ENCODE results near the gene ENC1. TPM values are rescaled to one million over a fixed set of nuclear protein-coding genes. Genes with fewer than 3 reads are reported as not detected.

The ENC1 gene
- total RNA-seq, 1 donor from 2014 or later, result 71.7 TPM

- TF ChIP-seq CTCF (IDR thresholded peaks at IDR 0.05; ENCODE audit: unreplicated experiment), result no peak
- Mint-ChIP-seq H3K4me3 (ENCODE audit: low read depth) (no peak overlapping the region), H3K36me3 (ENCODE audit: insufficient read depth) (no peaks in the 10 kb centered on the region)
These were observed 58.6 kb downstream of the ENC1 start for GRCh38 chr5:74581988-74582365.

GRCh38 chr5:74580729-74581109 lies 59.8 kb downstream of the ENC1 start:
- Mint-ChIP-seq H3K27ac (peak overlapping the region; percentile 69), H3K36me3 (ENCODE audit: insufficient read depth) (no peaks in the 10 kb centered on the region), H3K9me3 (ENCODE audit: low read depth) (no peaks in the 10 kb centered on the region), H3K4me3 (ENCODE audit: low read depth) (peak overlapping the region; percentile 3), H3K27me3 (no peaks in the 10 kb centered on the region), H3K4me1 (ENCODE audit: low read depth) (peaks cover 57% of the 10 kb centered on the region)
- no peak for DNase-seq (ENCODE audit: low spot score, unreplicated experiment)
- no peak for TF ChIP-seq CTCF (IDR thresholded peaks at IDR 0.05; ENCODE audit: unreplicated experiment)

More at GRCh38 chr5:74581988-74582365, 58.6 kb downstream of the ENC1 start:
- H3K4me1 Mint-ChIP-seq (ENCODE audit: low read depth), result peaks cover 61% of the 10 kb centered on the region
- H3K9me3 Mint-ChIP-seq (ENCODE audit: low read depth), result no peaks in the 10 kb centered on the region
- no peak for DNase-seq (ENCODE audit: low spot score, unreplicated experiment)
- H3K27ac Mint-ChIP-seq, result no peak overlapping the region
- H3K27me3 Mint-ChIP-seq, result no peaks in the 10 kb centered on the region

- Mint-ChIP-seq H3K9me3 (ENCODE audit: low read depth) (no peaks in the 10 kb centered on the region), H3K4me3 (ENCODE audit: low read depth) (no peak overlapping the region), H3K27ac (peak overlapping the region; percentile 17), H3K27me3 (no peaks in the 10 kb centered on the region), H3K36me3 (ENCODE audit: insufficient read depth) (no peaks in the 10 kb centered on the region), H3K4me1 (ENCODE audit: low read depth) (peaks cover 52% of the 10 kb centered on the region)
- no peak for TF ChIP-seq CTCF (IDR thresholded peaks at IDR 0.05; ENCODE audit: unreplicated experiment)
- DNase-seq (ENCODE audit: low spot score, unreplicated experiment), result no peak
These were observed 61.3 kb downstream of the ENC1 start for GRCh38 chr5:74579215-74579614.

GRCh38 chr5:74578356-74579044 lies 62.0 kb downstream of the ENC1 start:
- H3K27me3 Mint-ChIP-seq, result no peaks in the 10 kb centered on the region
- no peaks in the 10 kb centered on the region for H3K9me3 Mint-ChIP-seq (ENCODE audit: low read depth)
- peaks cover 49% of the 10 kb centered on the region for H3K4me1 Mint-ChIP-seq (ENCODE audit: low read depth)
- H3K4me3 Mint-ChIP-seq (ENCODE audit: low read depth), result no peak overlapping the region
- H3K36me3 Mint-ChIP-seq (ENCODE audit: insufficient read depth), result no peaks in the 10 kb centered on the region
- no peak for DNase-seq (ENCODE audit: low spot score, unreplicated experiment)
- H3K27ac Mint-ChIP-seq, result peak overlapping the region; percentile 17
- no peak for TF ChIP-seq CTCF (IDR thresholded peaks at IDR 0.05; ENCODE audit: unreplicated experiment)

Other genes with a start within 250 kb of the ENC1 start
- 59.9 and 61.4 TPM in 2 replicates for gene HEXB, start 44.5 kb upstream of the ENC1 start, total RNA-seq
- gene GFM2, start 126.4 kb upstream of the ENC1 start, total RNA-seq, result 32.9 and 35.6 TPM in 2 replicates
- gene NSA2, start 126.5 kb upstream of the ENC1 start, total RNA-seq, result 74.8 and 78.3 TPM in 2 replicates
- 32.4 and 33.5 TPM in 2 replicates for gene FAM169A, start 225.7 kb upstream of the ENC1 start, total RNA-seq